GM18526 (cell line): ENCODE results near the gene CCDC190.

Experiments
- POLR2A ChIP-seq: IDR thresholded peaks from 3 replicates; pipeline ENCODE4 v1.6.1; 2011; ENCODE audit not compliant: insufficient read length; ENCODE audit errors: extremely low read depth

Gene CCDC190, protein sequence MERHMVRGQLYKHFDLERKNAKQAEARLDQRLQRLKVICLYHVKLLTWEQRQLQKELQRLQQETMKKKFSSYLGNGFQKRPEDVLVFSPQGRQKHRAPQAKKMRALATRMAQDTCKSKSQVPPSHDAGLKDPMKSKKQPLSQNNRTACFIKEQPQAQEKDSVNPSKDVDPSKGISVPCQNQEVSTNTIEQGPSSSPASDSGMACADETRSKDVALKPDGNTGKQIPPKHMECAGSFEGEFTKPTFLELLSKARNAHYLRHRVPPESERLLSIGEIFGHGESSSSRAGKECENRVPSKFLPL

DNA sequence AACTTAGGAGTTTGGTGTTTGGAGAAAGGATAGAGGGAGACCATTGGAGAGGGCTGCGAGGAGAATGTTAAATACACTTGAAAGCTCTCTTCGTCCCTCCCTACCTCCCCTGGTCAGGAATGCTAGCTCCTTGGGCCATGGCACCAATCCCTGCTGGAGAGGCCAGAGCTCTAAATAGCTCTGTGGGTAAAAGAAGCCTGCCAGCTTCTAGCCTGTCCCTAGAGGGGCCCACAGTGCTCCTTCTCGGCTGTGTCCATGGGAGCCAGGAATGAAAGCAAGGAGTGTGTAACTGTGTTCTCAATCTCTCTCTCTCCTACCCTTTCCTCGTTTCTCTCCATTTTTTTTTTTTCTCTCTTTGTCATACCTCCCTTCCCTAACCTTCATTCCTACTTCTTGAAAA lies at the start of gene CCDC190:
Gene CCDC190, minus strand, starts transcription at position 75 of the 400 bp plus-strand sequence. CDS start 1,529 bp downstream, outside the sequence.
- TF ChIP-seq POLR2A = no peak

DNA sequence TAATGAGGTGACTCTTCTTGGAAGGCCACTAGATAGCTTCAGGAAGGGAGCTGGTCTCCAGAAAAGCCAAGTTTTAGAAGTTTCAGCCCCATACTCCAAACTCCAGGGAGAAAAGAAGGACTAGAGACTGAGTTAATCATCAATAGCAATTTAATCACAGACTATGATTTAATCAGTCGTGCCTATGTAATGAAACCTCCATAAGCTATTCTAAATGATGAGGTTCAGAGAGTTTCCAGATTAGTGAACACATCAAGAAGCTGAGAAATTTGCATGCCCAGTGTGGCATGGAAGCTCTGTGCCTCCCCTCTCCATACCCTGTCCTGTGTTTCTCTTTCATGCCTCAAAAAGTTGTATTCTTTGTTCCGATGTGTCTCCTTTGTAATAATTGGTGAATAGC lies 49.2 kb upstream of the CCDC190 start:
- no peak for TF ChIP-seq POLR2A

GRCh38 chr1:162908780-162909179 lies 47.8 kb upstream of the CCDC190 start:
- TF ChIP-seq POLR2A = no peak

- TF ChIP-seq POLR2A = no peak
Measured at GRCh38 chr1:162908236-162908635, 47.3 kb upstream of the CCDC190 start.

GRCh38 chr1:162906485-162906884 lies 45.5 kb upstream of the CCDC190 start:
- no peak for TF ChIP-seq POLR2A

GRCh38 chr1:162905174-162906158 lies 44.5 kb upstream of the CCDC190 start:
- no peak for TF ChIP-seq POLR2A

- TF ChIP-seq POLR2A = no peak
Measured at GRCh38 chr1:162904579-162904978, 43.6 kb upstream of the CCDC190 start.

- TF ChIP-seq POLR2A = no peak
Measured at GRCh38 chr1:162904023-162904422, 43.0 kb upstream of the CCDC190 start.

GRCh38 chr1:162903246-162903645 lies 42.3 kb upstream of the CCDC190 start:
- no peak for TF ChIP-seq POLR2A

- no peak for TF ChIP-seq POLR2A
Measured at GRCh38 chr1:162902416-162902815, 41.4 kb upstream of the CCDC190 start.

- no peak for TF ChIP-seq POLR2A
Measured at GRCh38 chr1:162901243-162901642, 40.3 kb upstream of the CCDC190 start.

DNA sequence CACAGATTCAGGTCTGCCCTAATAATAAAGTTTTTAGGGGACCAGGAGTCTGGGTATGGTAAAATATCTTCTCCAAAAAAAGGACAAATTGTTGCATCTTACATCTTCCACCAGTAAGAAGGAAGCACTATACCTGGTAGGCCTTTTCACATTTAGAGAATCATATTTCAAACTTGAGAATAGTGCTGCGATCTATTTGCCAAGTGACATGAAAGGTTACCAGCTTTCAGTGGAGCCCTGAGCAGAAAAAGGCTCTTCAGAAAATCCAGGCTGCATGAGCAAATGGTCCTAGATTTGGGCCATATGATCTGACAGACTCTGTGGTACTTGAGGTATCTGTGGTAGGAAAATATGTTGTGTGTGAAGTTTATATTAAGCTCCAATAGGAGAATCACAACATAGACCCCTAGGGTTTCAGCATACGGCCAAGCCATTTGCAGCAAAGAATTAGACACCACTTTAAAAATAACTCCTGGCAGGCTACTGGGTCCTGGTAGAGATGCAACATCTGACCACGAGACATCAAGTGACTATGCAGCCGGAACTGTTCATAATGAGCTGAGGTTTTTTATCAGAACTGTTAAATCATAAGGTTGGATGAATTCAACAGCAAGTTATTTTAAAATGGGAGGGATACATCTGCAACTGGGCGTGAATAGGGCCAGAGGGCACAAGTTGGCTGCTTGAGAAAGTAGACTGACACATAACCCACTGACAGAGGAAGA lies 38.6 kb upstream of the CCDC190 start:
- no peak for TF ChIP-seq POLR2A

DNA sequence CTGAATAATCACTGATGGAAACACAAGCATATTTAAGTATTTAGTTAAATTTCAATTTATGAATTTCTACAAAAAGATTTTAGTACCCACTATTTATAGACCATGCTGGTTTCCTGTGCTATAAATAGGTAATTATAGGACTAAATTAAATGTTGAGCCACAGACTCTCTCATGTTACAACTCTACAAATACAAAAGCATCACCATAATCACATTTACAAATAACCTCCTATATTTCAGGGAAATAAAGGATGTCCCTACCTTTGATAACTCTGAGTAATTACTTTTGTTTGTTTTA lies 32.6 kb upstream of the CCDC190 start:
- no peak for TF ChIP-seq POLR2A

GRCh38 chr1:162892906-162893611 lies 32.1 kb upstream of the CCDC190 start:
- no peak for TF ChIP-seq POLR2A

- no peak for TF ChIP-seq POLR2A
Measured at GRCh38 chr1:162889989-162890388, 29.0 kb upstream of the CCDC190 start.

DNA sequence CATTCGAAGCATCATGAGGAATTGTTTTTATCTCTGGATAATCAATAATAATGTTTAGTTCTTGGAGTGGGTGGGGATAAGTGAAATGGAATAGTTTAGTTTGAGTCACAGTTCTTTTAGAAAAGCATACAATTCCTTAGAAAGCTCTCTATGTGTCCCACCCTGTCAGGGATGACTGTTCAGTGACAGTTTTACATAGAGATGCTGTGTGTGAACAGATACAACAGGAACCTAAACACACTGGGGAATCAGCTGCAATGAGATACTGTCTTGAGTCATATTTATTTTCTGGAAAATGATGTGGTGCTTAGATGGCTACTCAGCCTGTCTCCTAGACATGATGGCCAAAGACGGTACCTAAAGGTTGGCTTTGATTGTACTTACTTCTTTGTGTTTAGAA lies 25.7 kb upstream of the CCDC190 start:
- no peak for TF ChIP-seq POLR2A

- TF ChIP-seq POLR2A = no peak
Measured at GRCh38 chr1:162885265-162885664, 24.3 kb upstream of the CCDC190 start.
